ENCODE measurements around the gene IDH3A. TPM values are rescaled to one million over a fixed set of nuclear protein-coding genes. Genes with fewer than 3 reads are reported as not detected.

IDH3A gene
- total RNA-seq, 1 experiment from 2014 or later: 112 TPM

GRCh38 chr15:78139578-78139977, 9.6 kb upstream of the IDH3A start:
- intact Hi-C loops (cut with micrococcal nuclease; ENCODE audit: unreplicated experiment): no loop called here
- ChIA-PET POLR2A (ENCODE audit: low non-redundant PET) (no interaction called here), CTCF (interaction anchor here (0.6 to 2.2 kb wide), 2 partner anchors 9 to 31 kb away, joined by 4 to 5 read pairs; partner anchors contain the start of gene CIB2)
- no peak overlapping the region for H3K27ac ChIP-seq (ENCODE audit: low read depth, low read length, poor library complexity, severe bottlenecking)
- H3K4me3 ChIP-seq (ENCODE audit: low read depth, low read length, poor library complexity, severe bottlenecking): no peak overlapping the region
- no peak for DNase-seq (ENCODE audit: low spot score)
- H3K36me3 ChIP-seq (ENCODE audit: insufficient read depth, low read length, poor library complexity, severe bottlenecking): no peaks in the 10 kb centered on the region
- no TSS peak for BruUV-seq (replicated peaks)
- H3K27me3 ChIP-seq (replicated peaks; ENCODE audit: insufficient read depth, low read depth, low read length, poor library complexity): no peaks in the 10 kb centered on the region
- no peak for TF ChIP-seq EZH2 (IDR thresholded peaks at IDR 0.05; ENCODE audit: borderline replicate concordance, low read depth, low read length, poor library complexity, severe bottlenecking)
- TF ChIP-seq CTCF (conservative IDR thresholded peaks at IDR 0.05; ENCODE audit: low read depth, low read length): no peak
- H3K4me1 ChIP-seq (ENCODE audit: insufficient read depth, low read length, poor library complexity, severe bottlenecking): no peaks in the 10 kb centered on the region
- H3K9me3 ChIP-seq (ENCODE audit: low read depth, low read length, poor library complexity, severe bottlenecking): no peaks in the 10 kb centered on the region

GRCh38 chr15:78140292-78140691, 8.9 kb upstream of the IDH3A start:
- CTCF ChIA-PET: interaction anchor here (2.2 kb wide), 1 partner anchor 32 kb away, joined by 5 read pairs; no protein-coding TSS in a partner anchor
- no peaks in the 10 kb centered on the region for H3K4me1 ChIP-seq (ENCODE audit: insufficient read depth, low read length, poor library complexity, severe bottlenecking)
- no peaks in the 10 kb centered on the region for H3K27me3 ChIP-seq (replicated peaks; ENCODE audit: insufficient read depth, low read depth, low read length, poor library complexity)
- no TSS peak for BruUV-seq (replicated peaks)
- no peaks in the 10 kb centered on the region for H3K9me3 ChIP-seq (ENCODE audit: low read depth, low read length, poor library complexity, severe bottlenecking)
- no peak overlapping the region for H3K27ac ChIP-seq (ENCODE audit: low read depth, low read length, poor library complexity, severe bottlenecking)
- no peak for DNase-seq (ENCODE audit: low spot score)
- H3K4me3 ChIP-seq (ENCODE audit: low read depth, low read length, poor library complexity, severe bottlenecking): no peak overlapping the region
- no peak for TF ChIP-seq EZH2 (IDR thresholded peaks at IDR 0.05; ENCODE audit: borderline replicate concordance, low read depth, low read length, poor library complexity, severe bottlenecking)
- no peak for TF ChIP-seq CTCF (conservative IDR thresholded peaks at IDR 0.05; ENCODE audit: low read depth, low read length)
- intact Hi-C loops (cut with micrococcal nuclease; ENCODE audit: unreplicated experiment): no loop called here
- POLR2A ChIA-PET (ENCODE audit: low non-redundant PET): no interaction called here
- no peaks in the 10 kb centered on the region for H3K36me3 ChIP-seq (ENCODE audit: insufficient read depth, low read length, poor library complexity, severe bottlenecking)

GRCh38 chr15:78142332-78142731, 6.8 kb upstream of the IDH3A start:
- DNase-seq (ENCODE audit: low spot score): no peak
- H3K36me3 ChIP-seq (ENCODE audit: insufficient read depth, low read length, poor library complexity, severe bottlenecking): no peaks in the 10 kb centered on the region
- no peaks in the 10 kb centered on the region for H3K27me3 ChIP-seq (replicated peaks; ENCODE audit: insufficient read depth, low read depth, low read length, poor library complexity)
- intact Hi-C loops (cut with micrococcal nuclease; ENCODE audit: unreplicated experiment): no loop called here
- H3K27ac ChIP-seq (ENCODE audit: low read depth, low read length, poor library complexity, severe bottlenecking): no peak overlapping the region
- H3K4me3 ChIP-seq (ENCODE audit: low read depth, low read length, poor library complexity, severe bottlenecking): no peak overlapping the region
- POLR2A ChIA-PET (ENCODE audit: low non-redundant PET): no interaction called here
- H3K9me3 ChIP-seq (ENCODE audit: low read depth, low read length, poor library complexity, severe bottlenecking): no peaks in the 10 kb centered on the region
- TF ChIP-seq EZH2 (IDR thresholded peaks at IDR 0.05; ENCODE audit: borderline replicate concordance, low read depth, low read length, poor library complexity, severe bottlenecking): no peak
- TF ChIP-seq CTCF (conservative IDR thresholded peaks at IDR 0.05; ENCODE audit: low read depth, low read length): no peak
- BruUV-seq (replicated peaks): no TSS peak
- H3K4me1 ChIP-seq (ENCODE audit: insufficient read depth, low read length, poor library complexity, severe bottlenecking): no peaks in the 10 kb centered on the region
- CTCF ChIA-PET: no interaction called here

Data from A673 (cell line).